NB4 (cell line): ENCODE results near the gene GAL3ST2.
A peak's percentile ranks its signal among the peaks of the same experiment; 100 is the strongest.

Source experiments
- MYC ChIP-seq: IDR thresholded peaks from 2 replicates; pipeline ENCODE4 v1.6.1; 2011; ENCODE audit warnings: low read depth, low read length
- POLR2A ChIP-seq: IDR thresholded peaks from 2 replicates; pipeline ENCODE4 v1.6.1; 2011; ENCODE audit warnings: mild to moderate bottlenecking; ENCODE audit not compliant: insufficient read length; ENCODE audit errors: extremely low read depth
- TF ChIP-seq, protein P1 (sequence below): IDR thresholded peaks from one replicate; pipeline ENCODE4 v1.5.1; 2012; ENCODE audit warnings: low read depth, low read length
- TF ChIP-seq, protein P2 (sequence below): IDR thresholded peaks from 2 replicates; pipeline ENCODE4 v1.6.1; 2011; ENCODE audit warnings: low read depth, low read length

DNA sequence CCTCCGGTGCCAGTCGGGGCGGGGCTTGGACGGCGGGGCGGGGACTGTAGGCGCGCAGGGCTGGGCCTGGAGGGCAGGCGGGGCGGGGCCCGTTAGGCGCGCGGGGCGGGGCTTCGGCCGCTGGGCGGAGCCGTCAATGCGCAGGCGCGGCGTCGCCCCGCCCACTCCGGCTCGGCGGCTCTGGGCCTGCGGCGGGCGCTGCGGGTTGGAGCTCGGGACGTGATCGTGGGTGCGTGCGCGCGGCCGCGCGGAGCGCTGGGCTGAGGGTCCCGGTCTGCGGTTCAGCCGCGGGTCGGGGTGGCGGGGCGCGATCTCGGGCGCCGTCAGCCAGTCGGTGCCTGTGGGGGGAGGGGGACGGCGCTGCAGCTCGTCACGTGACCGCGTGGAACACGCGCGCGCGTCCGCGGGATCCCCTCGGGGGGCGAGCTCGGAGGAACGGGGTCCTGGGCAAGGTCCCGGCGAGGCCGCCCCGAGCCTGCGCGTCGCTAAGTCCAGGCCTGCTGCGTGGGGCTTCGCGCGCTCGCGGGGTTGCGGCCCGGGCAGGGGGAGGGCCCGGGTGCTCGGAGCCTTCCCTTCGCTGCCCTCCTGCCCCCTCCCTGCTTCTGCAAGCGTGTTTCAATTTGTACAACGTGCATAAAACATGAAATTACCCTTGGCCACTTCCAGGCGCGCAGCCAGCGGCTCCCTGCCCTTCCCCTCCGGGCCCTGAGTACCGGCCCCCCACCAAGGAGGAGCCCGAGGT, 42.0 kb upstream of the GAL3ST2 start, which contains the start of gene D2HGDH:
- TF ChIP-seq, protein P1, sequence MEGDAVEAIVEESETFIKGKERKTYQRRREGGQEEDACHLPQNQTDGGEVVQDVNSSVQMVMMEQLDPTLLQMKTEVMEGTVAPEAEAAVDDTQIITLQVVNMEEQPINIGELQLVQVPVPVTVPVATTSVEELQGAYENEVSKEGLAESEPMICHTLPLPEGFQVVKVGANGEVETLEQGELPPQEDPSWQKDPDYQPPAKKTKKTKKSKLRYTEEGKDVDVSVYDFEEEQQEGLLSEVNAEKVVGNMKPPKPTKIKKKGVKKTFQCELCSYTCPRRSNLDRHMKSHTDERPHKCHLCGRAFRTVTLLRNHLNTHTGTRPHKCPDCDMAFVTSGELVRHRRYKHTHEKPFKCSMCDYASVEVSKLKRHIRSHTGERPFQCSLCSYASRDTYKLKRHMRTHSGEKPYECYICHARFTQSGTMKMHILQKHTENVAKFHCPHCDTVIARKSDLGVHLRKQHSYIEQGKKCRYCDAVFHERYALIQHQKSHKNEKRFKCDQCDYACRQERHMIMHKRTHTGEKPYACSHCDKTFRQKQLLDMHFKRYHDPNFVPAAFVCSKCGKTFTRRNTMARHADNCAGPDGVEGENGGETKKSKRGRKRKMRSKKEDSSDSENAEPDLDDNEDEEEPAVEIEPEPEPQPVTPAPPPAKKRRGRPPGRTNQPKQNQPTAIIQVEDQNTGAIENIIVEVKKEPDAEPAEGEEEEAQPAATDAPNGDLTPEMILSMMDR: no peak
- peak; percentile 92 for TF ChIP-seq POLR2A
- TF ChIP-seq, protein P2, sequence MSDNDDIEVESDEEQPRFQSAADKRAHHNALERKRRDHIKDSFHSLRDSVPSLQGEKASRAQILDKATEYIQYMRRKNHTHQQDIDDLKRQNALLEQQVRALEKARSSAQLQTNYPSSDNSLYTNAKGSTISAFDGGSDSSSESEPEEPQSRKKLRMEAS: peak; percentile 47
- TF ChIP-seq MYC: peak; percentile 15; the same call in 1 of the 2 replicates
